Germinal center (tissue), 1 donor: ENCODE data around the gene SLC51A.
"Not testable (repeated sequence)": the region's sequence is repeated elsewhere in the genome, so short reads cannot be mapped to it uniquely, and the experiment has no call there.

ENCODE experiments used
- DNase-seq: peaks from one replicate; pipeline ENCODE4 v3.0.0; 2012; ENCODE audit warnings: mixed read lengths, low spot score

SLC51A gene

GRCh38 chr3:196193736-196194541 is 22.4 kb upstream of the SLC51A start:
- no peak for DNase-seq

- DNase-seq: no peak
Observed at GRCh38 chr3:196194542-196194915, 21.8 kb upstream of the SLC51A start.

- DNase-seq: no peak
Observed at GRCh38 chr3:196195664-196196265, 20.6 kb upstream of the SLC51A start.

GRCh38 chr3:196197524-196197923 is 18.8 kb upstream of the SLC51A start:
- no peak for DNase-seq

GRCh38 chr3:196198081-196198675 is 18.2 kb upstream of the SLC51A start:
- no peak for DNase-seq

- no peak for DNase-seq
Observed at GRCh38 chr3:196198771-196199753, 17.3 kb upstream of the SLC51A start.

GRCh38 chr3:196202516-196202970 is 13.8 kb upstream of the SLC51A start:
- no peak for DNase-seq

- no peak for DNase-seq
Observed at GRCh38 chr3:196203846-196204245, 12.5 kb upstream of the SLC51A start.

- not testable (repeated sequence) for DNase-seq
Observed at GRCh38 chr3:196205442-196206205, 10.7 kb upstream of the SLC51A start.

GRCh38 chr3:196207159-196207832 is 9.0 kb upstream of the SLC51A start:
- peak; percentile 56 for DNase-seq

- DNase-seq: peak; percentile 89
Observed at GRCh38 chr3:196207833-196208607, 8.3 kb upstream of the SLC51A start.

- DNase-seq: no peak
Observed at GRCh38 chr3:196208942-196209695, 7.2 kb upstream of the SLC51A start.

GRCh38 chr3:196209944-196210672 is 6.2 kb upstream of the SLC51A start:
- not testable (repeated sequence) for DNase-seq

- DNase-seq: no peak
Observed at GRCh38 chr3:196210673-196211556, 5.4 kb upstream of the SLC51A start, which contains the start of gene ZDHHC19. Gene ZDHHC19 (minus strand): TSS chr3:196211400. CDS start chr3:196211315, 85 bp downstream.

- no peak for DNase-seq
Observed at GRCh38 chr3:196214783-196215441, 1.4 kb upstream of the SLC51A start.

GRCh38 chr3:196215493-196216020 is 777 bp upstream of the SLC51A start:
- DNase-seq: no peak
